Stimulated activated CD4-positive, alpha-beta T cell treated with anti-CD3 and anti-CD28 coated beads, Interleukin-1b, Interleukin-23, amount 100 ng/mL, for 48 hours (primary cell): ENCODE data around the gene CSNK1D.

Experiments used
- DNase-seq: peaks from one replicate; pipeline ENCODE4 v3.0.0-alpha.2; 2020

The CSNK1D gene

GRCh38 chr17:82226809-82227628 is 46.5 kb downstream of the CSNK1D start:
- no peak for DNase-seq

- no peak for DNase-seq
These were observed 47.2 kb downstream of the CSNK1D start for GRCh38 chr17:82226146-82226808.

GRCh38 chr17:82225368-82226029 is 48.0 kb downstream of the CSNK1D start:
- no peak for DNase-seq

GRCh38 chr17:82224666-82225065 is 48.8 kb downstream of the CSNK1D start:
- no peak for DNase-seq

- DNase-seq: no peak
These were observed 50.0 kb downstream of the CSNK1D start for GRCh38 chr17:82223517-82223916.

GRCh38 chr17:82222816-82223215 is 50.7 kb downstream of the CSNK1D start:
- no peak for DNase-seq

GRCh38 chr17:82221341-82221902 is 52.1 kb downstream of the CSNK1D start:
- DNase-seq: no peak

GRCh38 chr17:82219753-82220709 is 53.5 kb downstream of the CSNK1D start:
- DNase-seq: no peak

- no peak for DNase-seq
These were observed 54.4 kb downstream of the CSNK1D start for GRCh38 chr17:82219083-82219482.

- DNase-seq: no peak
These were observed 55.0 kb downstream of the CSNK1D start for GRCh38 chr17:82218349-82219075.

- no peak for DNase-seq
These were observed 55.8 kb downstream of the CSNK1D start for GRCh38 chr17:82217530-82218204.

- DNase-seq: no peak
These were observed 56.4 kb downstream of the CSNK1D start for GRCh38 chr17:82217120-82217529.

- no peak for DNase-seq
These were observed 57.0 kb downstream of the CSNK1D start for GRCh38 chr17:82216301-82217119.

- no peak for DNase-seq
These were observed 57.6 kb downstream of the CSNK1D start for GRCh38 chr17:82215972-82216300.

- DNase-seq: no peak
These were observed 58.2 kb downstream of the CSNK1D start for GRCh38 chr17:82215095-82215971.

- DNase-seq: no peak
These were observed 59.4 kb downstream of the CSNK1D start for GRCh38 chr17:82214012-82214628.

- DNase-seq: no peak
These were observed 60.1 kb downstream of the CSNK1D start for GRCh38 chr17:82213251-82214011.
